HFF-Myc (cell line): ENCODE measurements around the gene MPND.

Experiments used
- DNase-seq: peaks from one replicate; pipeline ENCODE4 v3.0.0-alpha.2; 2011; ENCODE audit warnings: low read depth; ENCODE audit errors: extremely low read depth
- H3K4me3 ChIP-seq: replicated peaks from 2 replicates; pipeline ENCODE4 v1.5.1; 2011; ENCODE audit warnings: low read depth, mild to moderate bottlenecking, control low read depth, low read length
- TF ChIP-seq, protein P1 (sequence below): IDR thresholded peaks from 2 replicates; pipeline ENCODE4 v1.5.1; 2012; ENCODE audit warnings: mild to moderate bottlenecking, low read depth, low read length, control low read depth; ENCODE audit errors: missing control alignments

Gene MPND

DNA sequence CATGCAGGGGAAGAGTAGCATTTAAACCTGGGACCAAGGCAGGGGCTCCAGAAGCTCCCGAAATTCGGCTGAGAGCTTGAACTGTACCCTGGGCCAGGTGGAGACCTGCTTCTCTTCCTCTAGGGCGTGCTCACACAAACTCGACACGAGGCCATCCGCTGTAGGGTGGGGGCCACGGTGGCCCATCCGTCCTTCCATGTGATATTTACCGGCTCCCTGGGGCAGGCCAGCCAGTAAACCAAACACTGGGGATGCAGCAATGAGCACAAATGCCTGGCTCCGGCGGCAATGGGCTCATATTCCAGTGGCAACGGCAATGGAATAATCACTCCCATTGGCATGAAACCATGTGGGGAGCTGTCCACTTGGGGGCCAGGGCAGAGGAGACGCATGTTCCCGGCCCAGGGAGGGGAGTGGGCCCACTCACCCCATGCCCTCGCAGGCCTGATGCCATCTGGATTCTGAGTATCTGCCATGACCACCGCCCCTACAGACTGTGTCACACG is 46.2 kb downstream of the MPND start:
- DNase-seq, result no peak
- H3K4me3 ChIP-seq, result no peak overlapping the region
- TF ChIP-seq, protein P1, sequence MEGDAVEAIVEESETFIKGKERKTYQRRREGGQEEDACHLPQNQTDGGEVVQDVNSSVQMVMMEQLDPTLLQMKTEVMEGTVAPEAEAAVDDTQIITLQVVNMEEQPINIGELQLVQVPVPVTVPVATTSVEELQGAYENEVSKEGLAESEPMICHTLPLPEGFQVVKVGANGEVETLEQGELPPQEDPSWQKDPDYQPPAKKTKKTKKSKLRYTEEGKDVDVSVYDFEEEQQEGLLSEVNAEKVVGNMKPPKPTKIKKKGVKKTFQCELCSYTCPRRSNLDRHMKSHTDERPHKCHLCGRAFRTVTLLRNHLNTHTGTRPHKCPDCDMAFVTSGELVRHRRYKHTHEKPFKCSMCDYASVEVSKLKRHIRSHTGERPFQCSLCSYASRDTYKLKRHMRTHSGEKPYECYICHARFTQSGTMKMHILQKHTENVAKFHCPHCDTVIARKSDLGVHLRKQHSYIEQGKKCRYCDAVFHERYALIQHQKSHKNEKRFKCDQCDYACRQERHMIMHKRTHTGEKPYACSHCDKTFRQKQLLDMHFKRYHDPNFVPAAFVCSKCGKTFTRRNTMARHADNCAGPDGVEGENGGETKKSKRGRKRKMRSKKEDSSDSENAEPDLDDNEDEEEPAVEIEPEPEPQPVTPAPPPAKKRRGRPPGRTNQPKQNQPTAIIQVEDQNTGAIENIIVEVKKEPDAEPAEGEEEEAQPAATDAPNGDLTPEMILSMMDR, result no peak

DNA sequence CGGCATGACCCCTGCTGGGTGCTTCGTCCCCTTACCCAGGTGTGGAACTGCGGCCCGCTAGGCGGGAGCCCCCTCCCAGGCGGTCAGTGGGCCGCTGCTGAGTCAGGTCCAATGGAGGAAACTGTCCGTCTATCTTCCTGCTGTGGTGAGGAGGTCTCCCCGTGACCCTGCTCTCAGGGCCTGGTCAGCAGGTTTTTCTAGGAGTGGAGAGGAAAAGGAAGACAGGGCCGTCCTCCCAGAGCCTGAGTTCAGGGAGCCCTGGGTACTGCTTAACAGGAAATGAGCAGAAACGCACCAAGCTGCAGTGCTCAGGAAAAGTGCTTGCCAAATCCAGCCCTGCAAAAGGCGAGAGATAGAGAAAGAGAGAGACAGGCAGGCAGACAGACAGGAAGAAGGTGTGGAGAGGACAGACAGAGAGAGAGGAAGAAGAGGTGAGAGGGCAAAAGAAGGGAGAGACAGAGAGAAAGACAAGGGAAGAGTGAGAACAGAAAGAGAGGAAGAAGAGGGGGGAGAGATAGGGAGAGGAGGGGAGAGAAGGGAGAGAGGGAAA is 46.7 kb downstream of the MPND start:
- TF ChIP-seq, protein P1, result no peak
- no peak for DNase-seq
- H3K4me3 ChIP-seq, result peak overlapping the region; percentile 19; the same call in 1 of the 2 replicates

DNA sequence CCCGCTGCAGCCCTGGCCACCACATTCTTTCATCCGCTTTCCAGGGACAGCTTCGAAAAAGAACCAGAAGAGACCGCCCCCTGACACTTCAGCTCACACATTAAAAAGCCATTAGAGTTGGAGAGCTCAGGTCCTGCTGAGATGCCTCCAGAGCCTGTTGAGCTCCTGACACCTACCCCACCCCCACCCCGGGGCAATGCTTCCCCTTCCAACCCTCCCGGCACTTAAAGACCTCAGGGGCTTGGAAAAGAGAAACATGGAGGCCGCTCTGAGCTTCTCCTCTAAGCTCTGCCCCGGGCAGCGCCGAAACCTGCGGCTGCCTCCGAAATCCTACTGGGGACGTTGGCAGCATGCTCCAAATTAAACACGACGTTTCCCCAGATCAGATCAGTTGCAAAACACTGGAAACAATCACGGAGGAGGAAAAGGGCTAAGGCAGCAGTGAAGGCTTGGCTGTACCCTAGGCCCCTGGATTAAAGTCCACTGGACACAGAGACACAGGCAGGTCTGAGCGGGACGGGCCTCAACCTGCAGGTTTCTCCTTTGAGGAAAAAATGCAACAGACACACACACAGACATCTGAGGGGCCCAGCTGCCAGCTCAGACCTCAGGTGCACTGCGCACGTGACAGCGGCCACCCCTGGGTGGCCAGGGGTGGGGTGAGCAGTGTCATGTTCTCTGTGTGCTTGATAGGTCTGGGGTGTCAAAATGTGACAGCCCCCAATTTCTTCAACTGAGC is 47.4 kb downstream of the MPND start:
- TF ChIP-seq, protein P1, result no peak
- DNase-seq, result no peak
- peak overlapping the region; percentile 19 for H3K4me3 ChIP-seq

DNA sequence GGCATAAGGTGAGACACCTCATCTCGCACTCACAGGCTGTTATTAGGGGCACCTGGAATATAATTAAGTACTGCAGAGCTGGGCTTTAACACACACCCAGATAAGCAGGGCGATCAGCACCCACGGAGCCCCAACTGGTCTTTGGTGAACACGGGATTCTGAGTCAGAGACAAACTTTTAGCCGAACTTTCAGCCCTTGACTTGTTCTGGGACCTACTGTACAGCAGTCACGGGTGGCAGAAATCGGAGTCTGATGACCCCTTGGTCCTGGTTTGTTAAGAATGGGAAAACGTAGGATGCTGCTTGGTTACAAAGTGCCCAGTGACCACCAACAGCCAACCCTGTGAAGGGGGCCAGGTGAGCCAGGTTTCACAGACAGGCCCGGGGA is 47.9 kb downstream of the MPND start:
- TF ChIP-seq, protein P1, result no peak
- no peak for DNase-seq
- H3K4me3 ChIP-seq, result peak overlapping the region; percentile 8

DNA sequence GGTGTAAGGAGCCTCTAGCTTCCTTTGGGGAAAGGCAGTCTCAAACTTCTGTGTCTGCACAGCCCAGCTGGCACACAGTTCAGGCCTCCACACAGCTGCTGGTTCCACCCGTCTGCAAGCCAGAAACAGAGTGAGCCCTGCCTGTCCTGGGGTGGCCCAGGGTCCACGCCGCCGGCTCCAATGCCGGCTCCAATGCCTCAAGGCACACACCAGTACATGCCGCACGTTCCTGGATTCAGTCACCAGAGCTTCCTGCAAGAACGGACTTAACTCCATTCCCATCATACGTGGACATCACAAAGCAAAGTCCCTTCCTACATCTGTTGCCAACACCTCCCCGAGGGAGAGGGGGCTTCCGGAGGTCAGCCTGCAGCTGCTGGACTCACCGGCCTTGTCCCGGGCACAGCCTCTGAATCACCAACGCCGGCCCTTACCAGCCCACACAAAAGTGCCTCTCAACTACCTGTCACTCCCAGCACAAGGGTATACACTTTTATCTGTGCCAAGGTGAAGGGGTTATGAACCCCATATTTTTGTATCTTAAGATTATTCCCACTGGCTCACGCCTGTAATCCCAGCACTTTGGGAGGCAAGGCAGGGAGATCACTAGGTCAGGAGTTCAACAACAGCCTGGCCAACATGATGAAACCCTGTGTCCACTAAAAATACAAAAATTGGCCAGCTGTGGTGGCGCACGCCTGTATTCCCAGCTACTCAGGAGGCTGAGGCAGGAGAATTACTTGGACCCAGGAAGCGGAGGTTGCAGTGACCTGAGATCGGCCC is 48.5 kb downstream of the MPND start:
- TF ChIP-seq, protein P1, result no peak
- no peak for DNase-seq
- peak overlapping the region; percentile 8 for H3K4me3 ChIP-seq

DNA sequence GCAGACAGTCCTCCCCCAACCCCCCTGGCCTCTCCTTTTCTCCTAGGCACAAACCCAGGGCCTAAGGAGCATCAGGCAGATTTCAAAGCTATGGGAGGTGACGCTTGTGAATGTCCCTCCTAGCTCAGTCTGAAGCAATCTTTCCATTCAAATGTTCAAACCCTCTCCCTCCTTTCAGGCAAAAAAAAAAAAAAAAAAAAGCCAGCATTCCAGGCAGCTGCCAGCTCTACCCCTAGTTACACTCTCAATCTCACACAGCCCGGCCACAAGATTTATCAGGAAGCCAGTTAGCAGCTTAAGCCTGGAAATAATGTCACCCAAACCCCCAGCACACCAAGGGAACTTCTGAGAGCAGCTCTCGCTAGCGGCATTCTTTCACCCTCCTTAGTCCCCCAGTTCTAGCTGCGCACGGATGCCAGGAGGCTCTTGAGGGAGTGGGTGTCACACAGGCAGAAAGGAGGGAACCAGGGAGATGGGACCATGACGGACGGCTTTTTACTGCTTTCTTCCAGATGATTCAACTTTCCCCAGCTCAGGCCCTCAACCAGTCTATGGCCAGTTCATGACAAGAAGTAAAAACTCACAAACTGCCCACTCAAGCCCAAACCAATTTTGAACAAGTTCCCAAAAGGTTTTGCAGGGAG is 50.7 kb downstream of the MPND start:
- no peak overlapping the region for H3K4me3 ChIP-seq
- DNase-seq, result no peak
- TF ChIP-seq, protein P1, result no peak
